HCT116 (cell line): ENCODE data around the gene PFKFB2.

Experiments used
- CBX3 ChIP-seq: IDR thresholded peaks from 2 replicates; pipeline ENCODE4 v1.6.1; 2012; ENCODE audit warnings: low read depth
- EGR1 ChIP-seq: IDR thresholded peaks from 2 replicates; pipeline ENCODE4 v1.6.1; 2012; ENCODE audit warnings: low read depth
- EZH2 ChIP-seq: fragments of 200-600 bp; sonication (generic); IDR thresholded peaks from 2 replicates; pipeline ENCODE4 v1.6.1; 2017; ENCODE audit warnings: antibody characterized with exemption, mixed run types
- EZH2phosphoT487 ChIP-seq: fragments of 200-600 bp; IDR thresholded peaks from 2 replicates; pipeline ENCODE4 v1.6.1; 2018; ENCODE audit warnings: antibody characterized with exemption, borderline replicate concordance
- POLR2A ChIP-seq: IDR thresholded peaks from 2 replicates; pipeline ENCODE4 v1.7.0; 2011; ENCODE audit warnings: borderline replicate concordance; ENCODE audit not compliant: insufficient read depth, insufficient read length; ENCODE audit errors: extremely low read depth
- POLR2AphosphoS5 ChIP-seq: IDR thresholded peaks from 2 replicates; pipeline ENCODE4 v1.6.1; 2011; ENCODE audit warnings: mild to moderate bottlenecking, low read depth, low read length, moderate library complexity
- RAD21 ChIP-seq: IDR thresholded peaks from 2 replicates; pipeline ENCODE4 v1.6.1; 2012; ENCODE audit warnings: low read depth, mild to moderate bottlenecking
- SP1 ChIP-seq: IDR thresholded peaks from 2 replicates; pipeline ENCODE4 v1.6.1; 2012; ENCODE audit warnings: low read depth
- TF ChIP-seq, protein P1 (sequence below), 3 experiments: fragments of 200-600 bp in 1 of 3; sonication (generic) in 1 of 3; IDR thresholded peaks in 2 of 3; conservative IDR thresholded peaks in 1 of 3; 2 replicates each; pipeline ENCODE4 v1.5.1; 2012 to 2017; ENCODE audit warnings: low read depth in 2 of 3, low read length in 2 of 3, antibody characterized with exemption in 1 of 3, borderline replicate concordance in 1 of 3, control low read depth in 1 of 3, mild to moderate bottlenecking in 1 of 3, mixed read lengths in 1 of 3, mixed run types in 1 of 3, moderate library complexity in 1 of 3; ENCODE audit not compliant: insufficient read depth in 1 of 3
- TF ChIP-seq, protein P2 (sequence below): IDR thresholded peaks from 2 replicates; pipeline ENCODE4 v1.6.1; 2012
- TF ChIP-seq, protein P3 (sequence below): IDR thresholded peaks from 2 replicates; pipeline ENCODE4 v1.6.1; 2012; ENCODE audit warnings: low read depth

DNA sequence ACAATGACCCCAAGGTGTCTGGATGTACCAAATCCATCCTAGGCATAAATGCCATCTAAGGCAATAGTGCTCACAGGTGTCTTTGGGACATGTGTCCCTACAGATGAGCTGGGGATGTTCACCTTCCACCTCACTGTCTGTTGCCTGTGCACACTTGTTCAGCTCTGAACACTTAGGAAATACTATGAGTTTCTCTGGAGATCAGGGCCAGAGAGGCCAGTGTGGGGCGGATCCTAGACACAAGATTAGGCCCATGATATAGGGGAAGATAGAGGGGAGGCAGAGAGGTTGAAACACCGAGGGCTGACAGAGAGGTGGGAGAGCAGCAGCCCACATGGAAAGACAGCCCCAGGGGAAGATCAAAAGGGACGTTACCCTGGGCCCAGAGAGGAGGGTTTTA is 46.2 kb upstream of the PFKFB2 start:
- TF ChIP-seq RAD21 (no peak), POLR2AphosphoS5 (no peak), EGR1 (no peak), SP1 (no peak), CBX3 (no peak), POLR2A (no peak), EZH2 (no peak), EZH2phosphoT487 (no peak)
- TF ChIP-seq, protein P1, sequence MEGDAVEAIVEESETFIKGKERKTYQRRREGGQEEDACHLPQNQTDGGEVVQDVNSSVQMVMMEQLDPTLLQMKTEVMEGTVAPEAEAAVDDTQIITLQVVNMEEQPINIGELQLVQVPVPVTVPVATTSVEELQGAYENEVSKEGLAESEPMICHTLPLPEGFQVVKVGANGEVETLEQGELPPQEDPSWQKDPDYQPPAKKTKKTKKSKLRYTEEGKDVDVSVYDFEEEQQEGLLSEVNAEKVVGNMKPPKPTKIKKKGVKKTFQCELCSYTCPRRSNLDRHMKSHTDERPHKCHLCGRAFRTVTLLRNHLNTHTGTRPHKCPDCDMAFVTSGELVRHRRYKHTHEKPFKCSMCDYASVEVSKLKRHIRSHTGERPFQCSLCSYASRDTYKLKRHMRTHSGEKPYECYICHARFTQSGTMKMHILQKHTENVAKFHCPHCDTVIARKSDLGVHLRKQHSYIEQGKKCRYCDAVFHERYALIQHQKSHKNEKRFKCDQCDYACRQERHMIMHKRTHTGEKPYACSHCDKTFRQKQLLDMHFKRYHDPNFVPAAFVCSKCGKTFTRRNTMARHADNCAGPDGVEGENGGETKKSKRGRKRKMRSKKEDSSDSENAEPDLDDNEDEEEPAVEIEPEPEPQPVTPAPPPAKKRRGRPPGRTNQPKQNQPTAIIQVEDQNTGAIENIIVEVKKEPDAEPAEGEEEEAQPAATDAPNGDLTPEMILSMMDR (IDR thresholded peaks at IDR 0.05 in 2 of 3, conservative IDR thresholded peaks at IDR 0.05 in 1 of 3; ENCODE audit: borderline replicate concordance in 1 of 3, insufficient read depth in 1 of 3, low read depth in 2 of 3, low read length in 2 of 3): no peak
- TF ChIP-seq, protein P2, sequence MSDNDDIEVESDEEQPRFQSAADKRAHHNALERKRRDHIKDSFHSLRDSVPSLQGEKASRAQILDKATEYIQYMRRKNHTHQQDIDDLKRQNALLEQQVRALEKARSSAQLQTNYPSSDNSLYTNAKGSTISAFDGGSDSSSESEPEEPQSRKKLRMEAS: no peak
- TF ChIP-seq, protein P3, sequence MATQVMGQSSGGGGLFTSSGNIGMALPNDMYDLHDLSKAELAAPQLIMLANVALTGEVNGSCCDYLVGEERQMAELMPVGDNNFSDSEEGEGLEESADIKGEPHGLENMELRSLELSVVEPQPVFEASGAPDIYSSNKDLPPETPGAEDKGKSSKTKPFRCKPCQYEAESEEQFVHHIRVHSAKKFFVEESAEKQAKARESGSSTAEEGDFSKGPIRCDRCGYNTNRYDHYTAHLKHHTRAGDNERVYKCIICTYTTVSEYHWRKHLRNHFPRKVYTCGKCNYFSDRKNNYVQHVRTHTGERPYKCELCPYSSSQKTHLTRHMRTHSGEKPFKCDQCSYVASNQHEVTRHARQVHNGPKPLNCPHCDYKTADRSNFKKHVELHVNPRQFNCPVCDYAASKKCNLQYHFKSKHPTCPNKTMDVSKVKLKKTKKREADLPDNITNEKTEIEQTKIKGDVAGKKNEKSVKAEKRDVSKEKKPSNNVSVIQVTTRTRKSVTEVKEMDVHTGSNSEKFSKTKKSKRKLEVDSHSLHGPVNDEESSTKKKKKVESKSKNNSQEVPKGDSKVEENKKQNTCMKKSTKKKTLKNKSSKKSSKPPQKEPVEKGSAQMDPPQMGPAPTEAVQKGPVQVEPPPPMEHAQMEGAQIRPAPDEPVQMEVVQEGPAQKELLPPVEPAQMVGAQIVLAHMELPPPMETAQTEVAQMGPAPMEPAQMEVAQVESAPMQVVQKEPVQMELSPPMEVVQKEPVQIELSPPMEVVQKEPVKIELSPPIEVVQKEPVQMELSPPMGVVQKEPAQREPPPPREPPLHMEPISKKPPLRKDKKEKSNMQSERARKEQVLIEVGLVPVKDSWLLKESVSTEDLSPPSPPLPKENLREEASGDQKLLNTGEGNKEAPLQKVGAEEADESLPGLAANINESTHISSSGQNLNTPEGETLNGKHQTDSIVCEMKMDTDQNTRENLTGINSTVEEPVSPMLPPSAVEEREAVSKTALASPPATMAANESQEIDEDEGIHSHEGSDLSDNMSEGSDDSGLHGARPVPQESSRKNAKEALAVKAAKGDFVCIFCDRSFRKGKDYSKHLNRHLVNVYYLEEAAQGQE: no peak
